Endothelial cell of umbilical vein (primary cell): Measurements from ENCODE around the gene GSTM3. TPM values are rescaled to one million over a fixed set of nuclear protein-coding genes. Genes with fewer than 3 reads are reported as not detected.

Source experiments
- Bru-seq: library from RNA; stranded (reverse); fragments of 400-500 nt; gene quantifications from one replicate; lab custom pipeline; 2021; lab: Mats Ljungman, UMichigan
- BruChase-seq, 2 experiments: library from RNA; stranded (reverse); fragments of 400-500 nt; gene quantifications; one replicate each; lab custom pipeline; 2021; lab: Mats Ljungman, UMichigan
- BruUV-seq: library from RNA; stranded (reverse); fragments of 400-500 nt; replicated peaks from 2 replicates; lab custom pipeline; 2021; lab: Mats Ljungman, UMichigan
- CTCF ChIA-PET: fragments of 300-600, 350-600 bp; sonication (Branson Sonifier 250); formaldehyde crosslinking; loops from one replicate; lab custom pipeline; 2021; ENCODE audit warnings: antibody characterized with exemption, inconsistent platforms; lab: Charles Lee
- POLR2A ChIA-PET: fragments of 300-600, 350-600 bp; sonication (Branson Sonifier 250); formaldehyde crosslinking; loops from one replicate; lab custom pipeline; 2021; ENCODE audit warnings: antibody characterized with exemption, inconsistent platforms; lab: Charles Lee
- DNase-seq: peaks from one replicate; pipeline ENCODE4 v3.0.0-alpha.2; 2011; ENCODE audit warnings: low read depth, low spot score
- FAIRE-seq: peaks from 2 replicates; lab custom pipeline; 2011; peaks lifted over from hg19 to GRCh38; lab: Jason Lieb, UNC
- H2AFZ ChIP-seq: 2 replicates; pipeline ENCODE4 v1.6.0; 2012; ENCODE audit warnings: low read depth, low read length, control low read depth, inconsistent platforms
- H3K27ac ChIP-seq: 2 replicates; pipeline ENCODE4 v1.5.1; 2011; ENCODE audit warnings: low read depth, mild to moderate bottlenecking, control low read depth, low read length, moderate library complexity; ENCODE audit not compliant: insufficient read depth
- H3K27me3 ChIP-seq, 2 experiments: 2 replicates each; pipeline versions ENCODE4 v1.6.0 to v1.6.1; 2011; ENCODE audit warnings: low read length in 2 of 2, mixed read lengths in 1 of 2; ENCODE audit not compliant: control insufficient read depth in 2 of 2, insufficient read depth in 2 of 2
- H3K36me3 ChIP-seq, 2 experiments: 2 replicates in 1 of 2; 3 replicates in 1 of 2; pipeline ENCODE4 v1.5.1; 2011; ENCODE audit warnings: low read length in 2 of 2, mild to moderate bottlenecking in 1 of 2, moderate library complexity in 1 of 2; ENCODE audit not compliant: control insufficient read depth in 2 of 2, insufficient read depth in 2 of 2; ENCODE audit errors: extremely low read depth in 1 of 2
- H3K4me1 ChIP-seq: 3 replicates; pipeline ENCODE4 v1.5.1; 2011; ENCODE audit warnings: mild to moderate bottlenecking, low read length; ENCODE audit not compliant: control insufficient read depth, insufficient read depth; ENCODE audit errors: extremely low read depth
- H3K4me2 ChIP-seq: 2 replicates; pipeline ENCODE4 v1.6.1; 2011; ENCODE audit warnings: low read length, control low read depth, mixed read lengths; ENCODE audit not compliant: insufficient read depth
- H3K4me3 ChIP-seq, 3 experiments: fragments of 200-600 bp in 1 of 3; sonication (generic), shearing (Covaris generic) in 1 of 3; replicated peaks in 1 of 3; 2 replicates each; pipeline ENCODE4 v1.5.1; 2011 to 2016; ENCODE audit warnings: control low read depth in 3 of 3, low read length in 3 of 3, mild to moderate bottlenecking in 2 of 3, inconsistent platforms in 1 of 3, low read depth in 1 of 3, moderate library complexity in 1 of 3; ENCODE audit not compliant: insufficient read depth in 1 of 3
- H3K79me2 ChIP-seq: 2 replicates; pipeline ENCODE4 v1.6.0; 2012; ENCODE audit warnings: low read length, inconsistent platforms; ENCODE audit not compliant: control insufficient read depth, insufficient read depth
- H3K9ac ChIP-seq: replicated peaks from 2 replicates; pipeline ENCODE3; 2011; ENCODE audit warnings: low read length, control low read depth; ENCODE audit not compliant: insufficient read depth; ENCODE audit errors: extremely low read depth
- H3K9me1 ChIP-seq: replicated peaks from 3 replicates; pipeline ENCODE4 v1.6.0; 2011; ENCODE audit warnings: mild to moderate bottlenecking, low read length; ENCODE audit not compliant: control insufficient read depth, insufficient read depth; ENCODE audit errors: extremely low read depth
- H3K9me3 ChIP-seq: replicated peaks from 2 replicates; pipeline ENCODE4 v1.5.1; 2012; ENCODE audit warnings: low read length, inconsistent platforms; ENCODE audit not compliant: control insufficient read depth, insufficient read depth
- H4K20me1 ChIP-seq: replicated peaks from 2 replicates; pipeline ENCODE3; 2011; ENCODE audit warnings: mild to moderate bottlenecking, low read length; ENCODE audit not compliant: control insufficient read depth, insufficient read depth; ENCODE audit errors: extremely low read depth
- EZH2 ChIP-seq: IDR thresholded peaks from 2 replicates; pipeline ENCODE4 v1.6.1; 2012; ENCODE audit warnings: borderline replicate concordance, low read depth, mild to moderate bottlenecking, moderate library complexity, low read length, inconsistent platforms; ENCODE audit not compliant: severe bottlenecking
- FOS ChIP-seq: IDR thresholded peaks from 2 replicates; pipeline ENCODE4 v1.6.1; 2011; ENCODE audit warnings: mild to moderate bottlenecking, low read length, moderate library complexity, borderline replicate concordance; ENCODE audit not compliant: insufficient read depth
- POLR2AphosphoS5 ChIP-seq: IDR thresholded peaks from 2 replicates; pipeline ENCODE4 v1.6.1; 2012; ENCODE audit warnings: low read depth, mild to moderate bottlenecking, control low read depth, low read length, moderate library complexity; ENCODE audit not compliant: insufficient read depth
- dilution Hi-C: fragments of 300-500 bp; cut with MboI; formaldehyde crosslinking; loops from one replicate; pipeline ENCODE4 v1.15.0; 2019; ENCODE audit warnings: low sequenced_read_pairs; ENCODE audit not compliant: extremely low pct_ligation_motif_present
- intact Hi-C: fragments of 100-400 bp; cut with micrococcal nuclease; formaldehyde crosslinking; loops from one replicate; pipeline ENCODE4 v1.10.0; 2022
- long read RNA-seq: library from polyadenylated mRNA; stranded (forward); transcript quantifications from one replicate; pipeline ENCODE4 v2.0.0, GENCODE V29; 2021
- polyA minus RNA-seq, 3 experiments: library from RNA; depleted of rRNA, polyadenylated mRNA; stranded (reverse); fragments of >200 nt; gene quantifications; 1 replicate in 1 of 3; 2 replicates in 2 of 3; pipeline ENCODE4 v1.2.3, GENCODE V29; 2011
- polyA plus RNA-seq, 4 experiments: library from polyadenylated mRNA; depleted of rRNA in 3 of 4; stranded (reverse) in 3 of 4; unstranded in 1 of 4; fragments of >200 nt; gene quantifications; 2 replicates each; pipeline versions ENCODE4 v1.2.1 to v1.2.3, GENCODE V29; 2011 to 2012; ENCODE audit warnings: missing spikeins in 1 of 4
- total RNA-seq: library from RNA; stranded (reverse); gene quantifications from 2 replicates; pipeline ENCODE4 v1.2.3, GENCODE V29; 2021
- TF ChIP-seq, protein P1 (sequence below): IDR thresholded peaks from 2 replicates; pipeline ENCODE4 v1.6.1; 2011; ENCODE audit not compliant: insufficient read depth, insufficient read length

GSTM3 gene
- total RNA-seq (18.5 and 27.9 TPM in 2 replicates), polyA plus RNA-seq (48.3 and 52.0 TPM in 2 replicates), polyA minus RNA-seq (33.8 and 34.9 TPM in 2 replicates), Bru-seq, nascent RNA (percentile 41 among the genes with signal in this experiment), BruChase-seq, experiment 1, labeled RNA remaining after a 6-hour chase (percentile 49 among the genes with signal in this experiment), BruChase-seq, experiment 2, labeled RNA remaining after a 2-hour chase (percentile 41 among the genes with signal in this experiment)
- polyA plus RNA-seq (2011; cell fraction: cytosol; rRNA removed), result 54.1 and 70.7 TPM in 2 replicates
- polyA plus RNA-seq (2011; cell fraction: nucleus; rRNA removed), result 25.9 and 33.8 TPM in 2 replicates
- 126 and 137 TPM in 2 replicates for polyA plus RNA-seq (2012)
- polyA minus RNA-seq (2011; cell fraction: cytosol; rRNA and poly(A)+ RNA removed), result 57.1 TPM
- 5.3 and 6.4 TPM in 2 replicates for polyA minus RNA-seq (2011; cell fraction: nucleus; rRNA and poly(A)+ RNA removed)
- long read RNA-seq, full-length matches to known transcripts, result 79 of 84 reads
- long read RNA-seq, partial matches to known transcripts, result 3 of 84 reads
- long read RNA-seq, other reads (novel, unspliced or antisense), result 2 of 84 reads

DNA sequence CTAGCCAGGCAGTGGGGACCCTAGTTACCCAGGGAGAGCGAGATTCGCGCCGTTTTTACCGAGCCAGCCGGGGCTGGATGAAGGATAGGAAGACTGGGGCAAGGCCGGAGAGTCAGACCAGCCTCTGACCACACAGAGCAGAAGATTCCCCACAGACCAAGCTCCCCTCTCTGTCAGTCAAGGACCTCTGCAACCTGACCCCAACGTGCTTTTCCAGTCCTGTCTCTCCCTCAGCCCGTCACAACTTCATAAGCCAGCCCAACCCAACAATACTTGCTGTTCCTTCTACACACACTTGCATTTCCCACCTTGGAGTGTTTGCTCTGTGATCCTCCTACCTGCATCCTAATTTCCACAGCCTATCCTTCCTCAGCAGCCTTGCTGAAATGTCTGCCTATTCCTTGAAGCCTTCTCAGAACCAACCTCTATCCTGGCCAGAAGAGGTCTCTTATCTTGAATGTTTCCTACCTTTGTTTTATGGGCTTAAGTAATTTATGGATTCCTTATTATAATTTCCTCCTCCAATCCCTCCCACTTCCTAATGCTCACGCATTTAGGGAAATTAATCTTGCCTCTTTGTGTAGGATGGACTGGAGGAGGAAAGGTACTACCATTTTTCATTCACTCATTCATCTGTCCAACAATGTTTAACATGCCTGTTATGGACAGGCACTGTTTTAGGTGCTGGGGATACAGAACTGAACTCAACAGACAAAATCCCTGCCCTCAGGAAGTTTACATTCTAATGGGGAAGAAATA is at the start of gene GSTM3:
TSS of gene GSTM3 (minus strand) at position 424 of the 759 bp plus-strand sequence. CDS start 751 bp downstream, outside the sequence.
- peak within 1 kb of the TSS; percentile 17 for H3K27ac ChIP-seq
- intact Hi-C loops (loop anchor here (2.0 to 5.0 kb wide), 2 partner anchors 22 to 243 kb away; partner anchors contain the start of gene EPS8L3), dilution Hi-C loops (no loop called here)
- FAIRE-seq (peak; percentile 78), DNase-seq (peak; percentile 58)
- H3K4me2 ChIP-seq, result peak within 1 kb of the TSS; percentile 87
- no peaks in the 10 kb centered on the region for H3K9me3 ChIP-seq
- peak within 1 kb of the TSS; percentile 98 for H2AFZ ChIP-seq
- peaks cover 12% of the 10 kb centered on the region for H3K4me1 ChIP-seq
- no peaks in the 10 kb centered on the region for H3K9me1 ChIP-seq
- ChIA-PET POLR2A (interaction anchor here (1.0 to 1.3 kb wide), 2 partner anchors 23 to 53 kb away, joined by 3 to 5 read pairs; partner anchors contain the start of genes EPS8L3 and GSTM1), CTCF (interaction anchor here (1.0 to 2.3 kb wide), 8 partner anchors 8 to 244 kb away, joined by 3 to 10 read pairs (median 6); partner anchors contain the start of genes AHCYL1 and EPS8L3)
- BruUV-seq, result no TSS peak
- H3K9ac ChIP-seq, result peak within 1 kb of the TSS; percentile 19
- peaks cover 0 to 3% of the 10 kb centered on the region in 2 experiments for H3K36me3 ChIP-seq
- peak within 1 kb of the TSS; percentile 41 to 69 (median 42) for H3K4me3 ChIP-seq
- no peak for TF ChIP-seq FOS
- TF ChIP-seq, protein P1, sequence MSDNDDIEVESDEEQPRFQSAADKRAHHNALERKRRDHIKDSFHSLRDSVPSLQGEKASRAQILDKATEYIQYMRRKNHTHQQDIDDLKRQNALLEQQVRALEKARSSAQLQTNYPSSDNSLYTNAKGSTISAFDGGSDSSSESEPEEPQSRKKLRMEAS, result no peak
- TF ChIP-seq POLR2AphosphoS5, result no peak
- no peak for TF ChIP-seq EZH2
- H3K27me3 ChIP-seq, result peaks cover 0 to 1% of the 10 kb centered on the region in 2 experiments
- H4K20me1 ChIP-seq, result no peaks in the 10 kb centered on the region
- H3K79me2 ChIP-seq, result no peaks in the 10 kb centered on the region
